HG02759 (cell line): ENCODE measurements around the gene KRTAP5-8.
"Not testable (repeated sequence)": the region's sequence is repeated elsewhere in the genome, so short reads cannot be mapped to it uniquely, and the experiment has no call there.

Experiments
- ATAC-seq: cut with Tn5 transposase; IDR thresholded peaks from one replicate; pipeline ENCODE4 v1.9.1; 2021; ENCODE audit warnings: mild to moderate bottlenecking, moderate library complexity; ENCODE audit not compliant: unreplicated experiment

The KRTAP5-8 gene

DNA sequence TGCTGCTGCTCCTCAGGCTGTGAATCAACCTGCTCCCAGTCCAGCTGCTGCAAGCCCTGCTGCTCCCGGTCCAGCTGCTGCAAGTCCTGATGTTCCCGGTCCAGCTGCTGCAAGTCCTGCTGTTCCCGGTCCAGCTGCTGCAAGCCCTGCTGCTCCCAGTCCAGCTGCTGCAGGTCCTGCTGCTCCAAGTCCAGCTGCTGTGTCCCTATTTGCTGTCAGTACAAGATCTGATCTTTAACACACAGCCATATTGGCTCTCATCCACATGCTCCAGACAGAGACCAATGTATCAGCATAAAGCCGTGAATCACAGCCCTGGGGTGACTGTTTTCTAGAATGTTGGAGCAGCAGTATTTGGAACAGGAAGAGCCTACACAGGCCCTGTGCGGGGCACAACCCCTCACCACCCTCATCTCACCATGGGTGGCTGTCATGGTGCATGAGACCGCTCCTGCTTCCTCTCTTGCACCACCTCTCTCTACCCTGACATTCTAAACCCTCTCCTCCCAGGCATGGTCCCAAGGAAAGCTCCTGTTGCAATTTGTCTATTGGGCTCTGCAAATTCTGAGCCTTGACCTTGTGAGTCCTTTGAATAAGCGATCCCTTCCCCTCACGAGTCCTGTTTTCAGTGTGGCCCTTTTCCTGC, 31.0 kb downstream of the KRTAP5-8 start:
- ATAC-seq = no peak

DNA sequence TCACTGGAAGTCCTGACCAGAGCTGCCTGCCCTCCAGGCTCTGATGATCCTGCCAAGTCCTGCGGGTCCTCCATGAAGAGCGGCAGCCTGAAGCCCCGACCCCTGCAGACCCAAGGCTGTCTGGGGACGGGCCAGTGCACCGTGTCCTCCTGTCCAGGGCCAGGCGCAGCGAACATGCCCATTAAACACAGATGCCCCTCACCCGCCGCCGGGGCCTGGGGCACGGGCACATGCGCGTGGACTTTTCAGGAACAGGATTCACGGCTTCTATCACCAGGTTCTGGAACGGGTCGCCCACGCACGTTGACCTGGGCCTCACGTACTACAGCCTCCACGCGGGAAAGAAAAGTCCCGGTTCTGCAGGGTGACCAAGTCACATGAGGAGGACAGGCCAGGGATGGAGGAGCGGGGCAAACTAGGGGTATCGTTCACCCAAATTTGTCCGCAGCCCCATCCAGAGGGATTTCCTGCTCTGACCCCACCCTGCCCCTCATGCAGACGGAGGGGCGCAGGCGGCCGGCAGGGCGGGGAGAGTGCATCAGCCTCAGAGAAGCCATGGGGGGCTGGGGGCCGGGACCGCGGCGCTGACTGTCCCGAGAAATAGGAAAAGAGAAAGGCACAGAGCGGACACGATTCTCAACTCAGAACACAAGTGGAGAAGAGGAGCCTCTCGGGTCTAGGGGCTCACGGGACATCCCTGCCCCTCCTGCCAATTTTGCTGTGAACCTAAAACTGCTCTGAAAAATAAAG, 33.5 kb downstream of the KRTAP5-8 start:
- ATAC-seq = not testable (repeated sequence)

DNA sequence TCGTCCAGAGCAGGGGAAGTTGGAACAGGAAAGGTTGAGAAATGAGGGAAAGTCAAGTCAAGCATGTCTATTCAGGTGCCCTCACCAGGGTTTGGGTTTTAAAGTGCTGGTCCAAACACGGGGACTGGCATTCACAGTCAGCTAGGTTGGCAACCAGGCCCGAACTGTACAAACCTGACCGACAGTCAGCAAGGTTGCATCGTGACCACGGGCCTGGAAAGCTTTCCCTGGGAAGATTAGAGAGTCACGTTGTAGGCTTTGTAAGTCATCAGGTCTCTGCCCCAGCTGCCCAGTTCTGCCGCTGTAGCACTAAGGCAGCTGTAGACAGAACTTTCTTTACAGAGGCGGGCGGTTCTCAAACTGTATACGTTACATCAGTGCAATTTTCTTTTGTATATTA, 35.0 kb downstream of the KRTAP5-8 start:
- no peak for ATAC-seq

DNA sequence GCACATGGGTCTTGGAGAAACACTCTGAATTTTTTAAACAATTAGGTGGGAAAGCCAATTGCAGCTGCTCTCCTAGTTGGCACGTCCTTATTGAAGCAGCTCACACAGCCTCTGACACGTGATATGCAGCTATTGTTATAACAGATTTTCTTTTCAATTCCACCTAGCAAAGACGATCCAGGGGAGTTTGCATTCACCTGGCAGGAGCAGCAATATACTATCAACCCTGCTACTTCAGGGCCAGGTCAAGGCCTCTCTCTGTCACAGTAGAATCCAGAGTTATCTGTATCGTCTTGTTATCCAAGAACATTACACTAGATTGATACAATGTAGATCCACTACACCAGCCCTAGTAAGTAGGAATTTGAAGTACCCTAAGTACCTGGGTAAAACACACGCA, 36.6 kb downstream of the KRTAP5-8 start:
- ATAC-seq = no peak

DNA sequence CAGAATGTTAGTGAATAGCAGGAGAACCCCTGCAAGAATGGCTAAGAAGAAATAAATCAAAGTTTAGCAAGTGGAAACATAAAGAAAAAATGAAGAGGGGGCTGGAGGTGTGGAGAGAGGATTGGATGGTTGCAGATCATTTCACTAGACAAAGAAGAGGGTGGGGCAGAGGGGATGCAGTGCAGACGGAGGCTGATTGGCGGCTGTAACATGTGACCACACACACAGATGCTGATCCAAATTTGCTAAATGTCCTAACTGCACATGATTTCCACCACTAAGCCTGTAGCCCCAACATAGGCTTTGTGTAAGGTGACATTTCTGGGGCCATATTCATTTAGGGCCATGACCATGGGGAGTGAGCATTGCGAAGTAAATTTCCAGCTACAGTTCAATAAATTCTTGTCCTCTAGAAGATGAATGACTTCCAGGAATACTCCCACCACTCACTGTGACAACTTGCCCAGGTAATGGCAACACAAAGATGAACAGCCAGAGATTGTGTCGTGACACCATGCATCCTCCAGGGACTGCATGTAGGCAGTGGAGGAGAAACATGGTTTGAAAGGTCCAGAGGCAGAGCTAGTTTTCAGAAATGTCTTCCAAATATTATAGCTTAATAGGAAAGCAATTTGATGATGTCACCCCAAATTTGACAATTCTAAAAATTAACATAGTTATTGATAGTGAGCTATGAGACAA, 38.0 kb downstream of the KRTAP5-8 start:
- ATAC-seq = no peak

DNA sequence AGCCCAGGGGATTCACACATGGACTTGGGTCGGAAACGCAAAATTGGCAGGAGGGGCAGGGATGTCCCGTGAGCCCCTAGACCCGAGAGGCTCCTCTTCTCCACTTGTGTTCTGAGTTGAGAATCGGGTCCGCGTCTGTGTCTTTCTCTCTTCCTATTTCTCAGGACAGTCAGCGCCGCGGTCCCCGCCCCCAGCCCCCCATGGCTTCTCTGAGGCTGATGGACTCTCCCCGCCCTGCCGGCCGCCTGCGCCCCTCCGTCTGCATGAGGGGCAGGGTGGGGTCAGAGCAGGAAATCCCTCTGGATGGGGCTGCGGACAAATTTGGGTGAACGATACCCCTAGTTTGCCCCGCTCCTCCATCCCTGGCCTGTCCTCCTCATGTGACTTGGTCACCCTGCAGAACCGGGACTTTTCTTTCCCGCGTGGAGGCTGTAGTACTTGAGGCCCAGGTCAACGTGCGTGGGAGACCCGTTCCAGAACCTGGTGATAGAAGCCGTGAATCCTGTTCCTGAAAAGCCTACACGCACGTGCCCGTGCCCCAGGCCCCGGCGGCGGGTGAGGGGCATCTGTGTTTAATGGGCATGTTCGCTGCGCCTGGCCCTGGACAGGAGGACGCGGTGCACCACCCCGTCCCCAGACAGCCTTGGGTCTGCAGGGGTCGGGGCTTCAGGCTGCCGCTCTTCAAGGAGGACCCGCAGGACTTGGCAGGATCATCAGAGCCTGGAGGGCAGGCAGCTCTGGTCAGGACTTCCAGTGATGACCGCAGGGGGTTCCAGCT, 39.1 kb downstream of the KRTAP5-8 start:
- not testable (repeated sequence) for ATAC-seq

DNA sequence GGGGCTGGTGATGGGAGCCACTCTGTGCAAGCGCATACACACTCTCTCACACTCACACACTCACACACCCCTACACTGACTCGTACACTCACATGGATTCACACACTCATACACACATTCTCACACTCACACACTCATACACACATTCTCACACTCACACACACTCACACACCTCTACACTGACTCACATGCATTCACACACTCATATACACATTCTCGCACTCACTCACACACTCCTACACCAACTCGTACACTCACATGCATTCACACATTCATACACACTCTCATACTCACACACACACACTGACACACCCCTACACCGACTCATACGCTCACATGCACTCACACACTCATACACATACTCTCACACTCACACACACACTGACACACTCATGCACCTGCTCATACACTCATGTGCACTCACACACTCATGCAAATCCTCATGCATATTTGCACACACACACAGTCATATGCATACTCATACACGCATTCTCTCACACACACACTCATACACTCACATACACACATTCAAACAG, 39.7 kb downstream of the KRTAP5-8 start:
- no peak for ATAC-seq

DNA sequence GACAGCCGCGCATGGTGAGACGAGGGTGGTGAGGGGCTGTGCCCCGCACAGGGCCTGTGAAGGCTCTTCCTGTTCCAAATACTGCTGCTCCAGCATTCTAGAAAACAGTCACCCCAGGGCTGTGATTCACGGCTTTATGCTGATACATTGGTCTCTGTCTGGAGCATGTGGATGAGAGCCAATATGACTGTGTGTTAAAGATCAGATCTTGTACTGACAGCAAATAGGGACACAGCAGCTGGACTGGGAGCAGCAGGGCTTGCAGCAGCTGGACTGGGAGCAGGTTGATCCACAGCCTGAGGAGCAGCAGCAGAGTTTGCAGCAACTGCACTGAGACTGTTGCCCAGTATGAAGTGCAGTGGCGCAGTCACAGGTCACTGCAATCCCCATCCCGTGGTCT, 41.7 kb downstream of the KRTAP5-8 start:
- not testable (repeated sequence) for ATAC-seq

DNA sequence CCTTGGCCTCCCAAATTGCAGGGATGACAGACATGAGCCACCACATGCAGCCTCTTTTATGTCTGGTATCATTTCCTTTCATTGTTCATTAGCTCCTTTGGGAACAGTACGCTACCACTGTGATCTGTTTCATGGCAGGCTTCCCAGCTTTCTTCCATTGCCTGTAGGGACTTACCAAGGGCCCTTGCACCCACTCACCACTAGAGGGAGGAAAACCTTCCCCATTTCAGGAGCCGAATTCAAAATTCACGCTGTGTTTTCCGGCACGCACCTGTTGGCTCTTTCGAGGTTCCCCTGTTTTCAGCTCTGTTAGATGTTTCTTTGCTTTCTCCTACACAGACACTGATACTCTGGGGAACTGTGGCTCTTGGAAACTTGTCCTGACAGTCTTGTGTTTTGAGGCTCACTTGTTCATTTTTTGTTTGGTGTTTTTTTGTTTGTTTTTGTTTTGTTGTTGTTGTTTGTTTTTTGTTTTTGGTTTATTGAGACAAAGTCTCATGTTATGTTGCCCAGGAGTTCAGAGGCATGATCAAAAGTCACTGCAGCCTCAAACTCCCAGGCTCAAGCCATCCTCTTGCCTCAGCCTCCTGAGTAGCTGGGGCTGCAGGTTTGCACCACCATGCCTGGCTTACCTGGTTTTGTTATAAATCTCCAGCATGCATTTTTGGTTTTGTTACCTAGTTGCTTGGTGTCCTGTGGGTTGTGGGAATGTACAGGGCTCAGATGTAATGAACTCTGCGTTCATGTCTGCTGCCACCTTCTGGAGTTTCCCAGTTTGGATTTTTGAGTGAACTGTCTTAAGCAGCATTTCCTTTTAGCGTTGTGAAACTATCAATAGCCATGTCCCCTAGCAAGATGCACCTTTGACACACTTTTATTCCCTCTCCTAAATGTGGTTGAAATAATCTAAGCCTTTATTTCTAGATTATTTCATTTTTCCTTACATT, 42.5 kb downstream of the KRTAP5-8 start:
- ATAC-seq = no peak

DNA sequence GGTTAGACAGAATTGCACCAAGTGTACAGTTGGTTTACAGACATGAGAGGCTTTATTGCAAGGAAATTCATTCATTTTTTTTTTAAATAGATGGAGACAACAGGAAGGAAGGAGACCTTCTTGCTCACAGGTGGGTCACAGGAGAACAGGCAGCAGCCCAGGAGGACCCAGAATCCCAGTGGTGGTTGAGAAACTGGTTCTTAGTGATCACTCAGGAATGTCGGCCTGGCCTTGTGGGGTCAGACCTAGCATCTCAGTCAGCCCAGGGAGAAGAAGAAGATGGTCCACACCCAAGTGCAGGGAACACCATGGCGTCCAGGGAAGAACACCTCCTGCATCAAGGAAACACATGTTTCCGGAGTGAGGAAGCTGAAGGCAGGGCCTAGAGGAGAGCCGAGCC, 44.0 kb downstream of the KRTAP5-8 start:
- no peak for ATAC-seq

DNA sequence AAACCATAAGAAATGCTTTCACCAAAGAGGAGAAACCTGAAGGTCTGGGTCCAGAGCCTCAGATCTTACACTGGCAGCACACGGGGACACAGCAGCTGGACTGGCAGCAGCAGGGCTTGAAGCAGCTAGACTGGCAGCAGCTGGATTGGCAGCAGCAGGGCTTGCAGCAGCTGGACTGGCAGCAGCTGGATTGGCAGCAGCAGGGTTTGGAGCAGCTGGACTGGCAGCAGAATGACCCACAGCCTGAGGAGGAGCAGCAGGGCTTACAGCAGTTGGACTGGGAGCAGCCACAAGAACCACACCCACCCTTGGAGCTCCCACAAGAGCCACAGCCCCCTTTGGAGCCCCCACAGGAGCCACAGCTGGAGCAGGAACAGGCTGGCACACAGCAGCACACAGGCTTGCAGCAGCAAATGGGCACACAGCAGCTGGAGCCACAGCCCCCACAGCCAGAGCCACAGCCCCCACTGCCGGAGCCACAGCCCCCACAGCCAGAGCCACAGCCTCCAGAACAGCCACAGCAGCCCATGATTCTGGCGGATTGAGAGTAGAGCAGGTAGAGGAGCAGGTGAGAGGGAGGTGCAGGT, 44.6 kb downstream of the KRTAP5-8 start, which contains the start of gene KRTAP5-11:
Gene KRTAP5-11, minus strand, starts transcription at position 567 of the 587 bp plus-strand sequence. Its CDS starts 38 bp downstream, at position 529.
- ATAC-seq = no peak

DNA sequence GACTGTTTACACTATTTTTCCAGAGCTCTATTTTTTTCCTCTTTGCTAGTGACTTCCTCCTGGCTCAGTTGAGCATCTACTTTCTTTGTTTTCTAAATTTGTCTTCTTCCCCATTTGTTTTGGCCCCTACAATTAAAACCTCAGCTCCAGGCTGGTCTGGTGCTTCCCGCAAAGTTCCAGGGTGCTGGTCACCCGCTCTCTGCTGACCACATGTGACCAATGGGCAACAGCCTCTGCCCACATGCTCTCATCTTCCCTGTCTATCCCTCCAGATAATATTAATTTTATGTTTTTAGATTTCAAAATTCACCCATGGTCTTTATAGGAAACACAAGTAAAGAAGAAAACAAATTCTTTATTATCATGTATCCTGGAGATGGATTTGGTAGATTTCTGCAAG, 45.1 kb downstream of the KRTAP5-8 start:
- not testable (repeated sequence) for ATAC-seq

DNA sequence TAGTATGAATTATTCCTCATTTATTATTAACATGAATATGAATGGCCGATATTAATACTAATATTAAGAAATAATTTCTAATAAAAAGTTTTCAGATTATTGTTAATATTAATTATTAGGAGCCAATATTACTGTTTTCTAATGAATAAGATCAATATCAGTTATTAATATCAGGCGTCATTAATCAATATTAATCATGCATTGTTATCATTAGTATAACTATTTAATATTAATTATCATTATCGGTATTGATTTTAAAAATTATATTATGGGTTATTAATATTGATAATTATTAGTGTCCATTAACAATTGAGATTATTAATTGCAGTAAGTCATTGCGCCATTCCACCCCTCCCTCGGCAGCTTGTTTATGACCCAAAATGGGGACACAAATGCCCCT, 47.8 kb downstream of the KRTAP5-8 start:
- not testable (repeated sequence) for ATAC-seq

DNA sequence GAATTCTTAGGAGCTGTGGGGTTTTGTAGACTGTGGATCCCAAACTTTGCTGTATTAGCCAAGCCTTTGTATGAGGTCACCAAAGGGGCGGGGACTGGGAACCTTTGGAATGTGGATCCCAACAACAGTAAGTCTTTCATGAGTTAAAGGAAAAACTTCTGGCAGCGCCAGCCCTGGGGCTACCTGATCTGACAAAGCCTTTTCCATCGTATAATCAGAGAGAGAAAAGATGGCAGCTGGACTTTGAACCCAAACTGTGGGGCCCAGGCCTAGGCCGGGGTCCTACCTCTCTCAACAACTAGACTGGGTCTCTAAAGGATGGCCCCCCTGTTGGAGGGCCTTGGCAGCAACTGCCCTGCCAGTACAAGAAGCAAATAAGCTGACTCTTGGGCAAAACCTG, 50.5 kb downstream of the KRTAP5-8 start:
- not testable (repeated sequence) for ATAC-seq
